SW 1271 (cell line): Measurements from ENCODE around the gene ARRDC5.
"Not testable (repeated sequence)": the region's sequence is repeated elsewhere in the genome, so short reads cannot be mapped to it uniquely, and the experiment has no call there.

Source experiments
- DNase-seq, 2 experiments: peaks; one replicate each; lab custom pipeline; 2025; lab: John Stamatoyannopoulos, UW

The ARRDC5 gene

DNA sequence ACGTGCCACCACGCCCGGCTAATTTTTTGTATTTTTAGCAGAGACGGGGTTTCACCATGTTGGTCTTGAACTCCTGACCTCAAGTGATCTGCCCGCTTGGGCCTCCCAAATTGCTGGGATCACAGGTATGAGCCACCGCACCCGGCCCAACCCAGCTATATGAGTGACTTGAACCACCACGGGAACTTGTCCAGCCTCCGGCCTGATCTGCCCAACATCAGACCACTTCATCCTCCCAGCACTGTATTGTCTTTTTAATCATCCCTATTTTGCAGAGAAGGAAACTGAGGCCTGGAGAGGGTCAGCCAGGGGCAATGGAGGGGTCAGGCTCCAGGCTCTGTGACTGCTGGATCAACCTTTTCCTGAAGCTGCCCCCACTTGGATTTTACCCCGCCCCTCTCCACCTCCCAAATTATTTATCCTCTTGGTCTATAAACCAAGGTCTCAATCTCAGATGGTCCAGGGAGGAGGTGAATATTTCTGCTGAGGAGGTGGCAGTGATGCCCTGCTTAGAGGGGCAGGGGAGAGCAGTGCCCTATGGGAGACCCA, 34.3 kb downstream of the ARRDC5 start:
- no peak for DNase-seq

DNA sequence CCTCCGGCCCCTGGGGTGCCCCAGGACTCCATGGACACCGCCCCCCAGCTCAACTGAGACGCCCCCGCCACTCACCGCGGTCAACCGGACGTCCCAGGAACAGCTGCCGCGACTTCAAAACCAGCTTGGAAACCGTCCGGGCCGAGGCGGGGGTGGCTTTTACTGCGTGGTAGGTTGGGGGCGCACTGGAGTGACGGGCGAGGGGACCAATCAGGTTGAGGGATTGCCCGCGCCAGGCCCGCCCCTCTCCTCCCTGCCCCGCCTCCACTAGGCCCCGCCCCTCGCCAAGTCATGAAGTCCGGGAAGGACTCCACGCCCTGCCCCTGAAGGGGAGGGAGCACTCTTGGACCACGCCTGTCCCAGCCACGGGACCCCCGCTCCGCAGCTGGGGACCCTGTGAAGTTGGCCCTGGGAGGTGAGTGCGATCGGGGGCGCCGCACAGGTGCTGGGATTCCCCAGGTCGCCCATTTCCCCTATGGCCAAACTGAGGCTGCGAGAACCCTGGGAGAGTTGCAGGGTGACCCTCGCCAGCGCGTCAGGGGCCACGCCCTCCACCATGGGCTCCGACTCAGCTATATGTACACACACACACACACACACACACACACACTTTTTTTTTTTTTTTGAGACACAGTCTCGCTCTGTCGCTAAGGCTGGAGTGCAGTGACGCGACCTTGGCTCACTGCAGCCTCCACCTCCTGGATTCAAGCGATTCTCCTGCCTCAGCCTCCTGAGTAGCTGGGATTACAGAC, 35.0 kb downstream of the ARRDC5 start, which contains the start of gene PLIN3:
Gene PLIN3, minus strand, starts transcription at position 134 of the 752 bp plus-strand sequence. CDS start 6,273 bp downstream, outside the sequence.
- peak; percentile 90 for DNase-seq

DNA sequence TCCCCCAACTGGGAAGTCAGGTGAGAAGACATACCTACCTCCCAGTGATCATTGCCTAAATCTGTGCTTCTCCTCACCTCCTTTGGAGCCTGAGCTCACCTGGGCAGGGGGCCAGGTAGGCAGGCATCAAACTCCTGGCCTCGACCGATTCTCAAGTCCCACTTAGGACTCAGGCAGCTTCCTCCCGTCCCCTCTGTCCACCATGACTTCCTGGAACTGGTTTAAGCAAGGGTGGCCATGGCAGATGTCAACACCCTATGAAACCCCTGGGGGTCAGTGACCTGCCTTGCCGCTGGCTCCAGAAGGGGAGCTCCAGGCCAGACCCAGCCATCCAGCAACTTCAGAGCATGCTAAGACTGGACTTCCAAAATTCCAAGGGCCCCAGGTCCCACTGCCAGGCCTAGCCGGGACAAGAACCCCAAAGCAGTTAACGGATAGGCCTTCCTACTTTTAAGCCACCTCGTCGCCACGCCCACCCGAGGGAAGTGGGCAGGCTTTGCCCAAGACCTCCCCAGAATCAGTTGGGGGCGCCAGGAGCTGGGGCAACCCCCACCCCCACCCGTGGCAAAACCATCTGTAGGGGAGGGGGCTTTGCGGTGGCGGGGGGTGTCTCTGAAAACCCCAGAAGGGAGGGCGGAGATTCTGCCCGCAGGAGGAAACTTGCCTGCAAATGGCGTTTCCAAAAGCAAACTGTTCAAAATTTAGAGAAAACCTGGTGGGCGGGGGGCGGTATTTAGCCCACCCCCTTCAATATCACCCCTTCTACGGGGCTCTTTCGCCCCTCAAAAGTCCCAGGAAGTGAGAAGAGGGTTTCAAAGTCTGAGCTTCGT, 35.9 kb downstream of the ARRDC5 start:
- DNase-seq = peak in 1 of 2 experiments; percentile 32

DNA sequence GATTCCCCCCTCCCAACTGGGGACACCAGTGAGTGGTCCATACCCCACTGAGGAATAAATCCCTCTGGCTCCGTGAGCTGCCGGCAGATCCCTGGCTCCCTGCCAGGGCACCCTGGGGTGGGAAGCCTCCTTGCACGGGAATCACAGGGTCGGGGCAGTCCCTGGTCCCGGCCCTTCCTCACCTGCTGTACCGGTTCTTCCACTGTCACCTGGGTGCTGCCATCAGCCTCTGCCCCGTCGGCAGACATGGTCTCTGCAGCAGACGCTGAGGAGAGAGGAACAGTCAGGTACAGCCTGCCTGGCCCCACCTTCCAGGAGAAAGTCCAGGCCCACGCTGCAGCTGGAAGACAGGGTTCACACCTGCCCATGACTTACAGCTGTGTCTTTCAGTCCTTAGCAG, 41.5 kb downstream of the ARRDC5 start:
- DNase-seq = no peak

DNA sequence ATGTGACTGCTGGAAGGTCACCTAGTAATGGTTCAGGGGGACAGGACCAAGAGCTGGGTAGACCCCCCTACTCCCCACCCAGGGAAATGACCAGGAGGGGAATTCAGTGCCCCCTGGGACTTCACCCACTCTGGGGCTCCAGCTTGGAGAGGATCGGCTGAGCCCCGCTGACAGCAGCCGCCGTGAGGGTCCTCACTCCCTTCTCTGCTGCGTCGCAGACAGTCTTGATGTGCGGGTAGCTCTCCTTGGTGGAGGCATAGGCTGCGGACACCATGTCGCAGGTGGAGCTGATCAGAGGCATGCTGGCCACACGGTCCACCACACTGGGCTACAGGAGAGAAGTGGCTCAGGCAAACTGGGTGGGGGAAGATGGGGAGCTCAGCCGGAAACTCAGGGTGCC, 43.0 kb downstream of the ARRDC5 start:
- DNase-seq = no peak

DNA sequence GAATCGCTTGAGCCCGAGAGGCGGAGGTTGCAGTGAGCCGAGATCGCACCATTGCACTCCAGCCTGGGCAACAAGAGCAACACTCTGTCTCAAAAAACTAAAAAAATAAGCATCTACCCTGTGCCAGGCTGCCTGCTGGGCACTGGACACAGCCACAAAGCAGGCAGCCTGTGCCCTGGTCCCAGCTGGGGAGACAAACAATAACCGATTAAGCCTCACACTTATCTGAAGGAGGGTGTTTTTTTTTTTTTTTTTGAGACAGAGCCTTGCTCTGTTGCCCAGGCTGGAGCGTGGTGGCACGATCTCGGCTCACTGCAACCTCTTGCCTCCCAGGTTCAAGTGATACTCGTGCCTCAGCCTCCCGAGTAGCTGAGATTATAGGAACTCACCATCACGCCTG, 46.2 kb downstream of the ARRDC5 start:
- not testable (repeated sequence) for DNase-seq

DNA sequence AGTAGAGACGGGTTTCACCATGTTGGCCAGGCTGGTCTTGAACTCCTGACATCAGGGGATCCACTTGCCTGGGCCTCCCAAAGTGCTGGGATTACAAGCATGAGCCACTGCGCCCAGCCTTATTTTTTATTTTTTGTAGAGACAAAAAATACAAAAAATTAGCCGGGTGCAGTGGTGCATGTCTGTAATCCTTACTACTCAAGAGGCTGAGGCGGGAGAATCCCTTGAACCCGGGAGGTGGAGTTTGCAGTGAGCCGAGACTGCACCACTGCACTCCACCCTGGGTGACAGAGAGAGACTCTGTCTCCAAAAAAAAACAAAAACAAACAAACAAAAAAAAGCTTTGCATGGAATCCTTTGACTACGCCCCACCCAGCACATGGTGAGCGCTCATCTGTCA, 49.2 kb downstream of the ARRDC5 start:
- not testable (repeated sequence) for DNase-seq

DNA sequence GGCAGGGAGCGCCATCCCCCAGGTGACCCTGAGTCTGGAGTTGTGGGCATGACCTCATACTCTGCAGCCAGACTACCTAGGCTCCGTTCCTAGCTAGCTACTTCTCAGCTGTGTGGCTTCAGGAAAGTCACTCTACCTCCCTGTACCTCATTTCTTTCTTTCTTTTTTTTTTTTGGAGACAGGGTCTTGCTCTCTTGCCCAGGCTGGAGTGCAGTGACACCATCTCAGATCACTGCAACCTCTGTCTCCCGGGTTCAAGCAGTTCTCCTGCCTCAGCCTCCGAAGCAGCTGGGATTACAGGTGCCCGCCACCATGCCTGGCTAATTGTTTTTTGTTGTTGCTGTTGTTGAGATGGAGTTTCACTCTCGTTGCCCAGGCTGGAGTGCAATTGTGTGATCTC, 50.2 kb downstream of the ARRDC5 start:
- no peak for DNase-seq

DNA sequence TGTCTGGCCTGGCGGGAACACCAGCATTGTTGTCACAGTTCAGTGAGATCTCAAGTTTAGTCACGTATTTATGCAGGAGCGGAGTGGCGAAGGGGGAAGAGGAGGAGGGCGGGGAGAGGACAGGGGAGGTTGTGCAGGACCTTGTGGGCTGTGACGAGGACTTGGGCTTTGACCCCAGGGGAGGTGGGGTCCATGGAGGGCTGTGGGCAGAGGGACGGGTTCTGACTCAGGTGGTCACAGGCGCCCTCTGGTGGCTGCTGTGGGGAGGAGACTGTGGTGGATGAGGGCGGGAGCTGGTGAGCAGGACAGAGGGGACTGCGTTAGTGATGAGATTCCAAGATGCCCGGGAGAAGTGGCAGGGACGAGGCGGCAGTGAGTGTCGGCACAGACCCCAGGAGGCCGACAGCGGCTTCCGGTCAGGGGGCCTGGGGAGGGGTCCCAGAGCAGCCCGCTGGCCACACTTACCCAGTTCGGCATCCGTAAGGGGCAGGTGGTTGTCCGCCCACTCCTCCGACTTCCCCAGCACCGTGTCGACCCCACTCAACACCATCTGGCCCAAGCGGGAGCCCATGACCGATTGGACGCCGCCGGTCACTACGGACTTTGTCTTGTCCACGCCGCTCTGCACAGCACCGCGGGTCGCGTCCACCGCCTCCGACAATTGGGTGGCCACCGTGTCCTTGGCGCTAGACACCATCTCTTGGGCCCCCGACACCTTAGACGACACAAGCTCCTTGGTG, 51.0 kb downstream of the ARRDC5 start:
- DNase-seq = peak in 1 of 2 experiments; percentile 32

DNA sequence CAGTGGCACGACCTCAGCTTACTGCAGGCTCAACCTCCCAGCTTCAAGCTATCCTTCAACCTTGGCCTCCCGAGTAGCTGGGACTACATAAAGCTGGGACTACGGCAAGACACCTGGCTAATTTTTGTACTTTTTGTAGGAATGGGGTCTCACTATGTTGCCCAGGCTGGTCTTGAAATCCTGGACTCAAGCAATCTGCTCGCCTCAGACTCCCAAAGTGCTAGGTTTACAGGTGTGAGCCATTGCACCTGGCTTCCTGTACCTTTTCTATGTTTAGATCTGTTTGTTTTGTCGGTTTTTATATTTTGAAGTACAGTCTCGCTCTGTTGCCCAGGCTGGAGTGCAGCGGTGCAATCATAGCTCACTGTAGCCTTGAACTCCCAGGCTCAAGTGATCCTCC, 53.7 kb downstream of the ARRDC5 start:
- DNase-seq = no peak

DNA sequence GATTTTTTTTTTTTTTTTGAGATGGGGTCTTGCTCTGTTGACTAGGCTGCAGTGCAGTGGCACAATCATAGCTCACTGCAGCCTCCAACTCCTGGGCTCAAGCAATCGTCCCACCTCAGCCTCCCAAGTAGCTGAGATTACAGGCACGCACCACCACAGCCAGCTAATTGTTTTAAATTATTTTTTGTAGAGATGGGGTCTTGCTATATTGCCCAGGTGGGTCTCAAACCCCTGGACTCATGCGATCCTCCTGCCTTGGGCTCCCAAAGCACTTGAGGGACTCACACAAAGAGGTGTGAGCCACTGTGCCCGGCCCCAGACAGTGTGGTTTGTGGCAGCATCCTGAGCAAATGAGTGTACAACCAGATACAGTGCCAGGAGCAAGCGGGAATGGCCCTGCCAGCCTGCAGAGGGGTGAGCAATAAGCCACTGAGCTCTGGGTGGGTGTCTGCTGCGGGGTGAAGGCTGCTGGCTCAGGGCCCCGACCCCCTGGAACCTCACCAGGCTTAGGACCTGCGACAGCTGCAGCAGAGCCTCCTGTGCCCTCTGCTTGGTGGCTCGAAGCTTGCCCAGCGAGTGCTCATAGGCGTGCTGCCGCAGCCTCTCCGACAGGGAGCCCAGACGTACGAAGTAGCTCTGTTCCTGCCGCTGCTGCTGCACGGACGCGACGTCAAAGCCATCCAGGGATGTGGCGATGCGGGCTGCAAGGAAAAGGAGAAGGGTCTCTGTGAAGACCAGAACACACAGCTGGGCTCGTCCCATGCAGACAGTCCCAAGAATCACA, 55.3 kb downstream of the ARRDC5 start:
- no peak for DNase-seq

DNA sequence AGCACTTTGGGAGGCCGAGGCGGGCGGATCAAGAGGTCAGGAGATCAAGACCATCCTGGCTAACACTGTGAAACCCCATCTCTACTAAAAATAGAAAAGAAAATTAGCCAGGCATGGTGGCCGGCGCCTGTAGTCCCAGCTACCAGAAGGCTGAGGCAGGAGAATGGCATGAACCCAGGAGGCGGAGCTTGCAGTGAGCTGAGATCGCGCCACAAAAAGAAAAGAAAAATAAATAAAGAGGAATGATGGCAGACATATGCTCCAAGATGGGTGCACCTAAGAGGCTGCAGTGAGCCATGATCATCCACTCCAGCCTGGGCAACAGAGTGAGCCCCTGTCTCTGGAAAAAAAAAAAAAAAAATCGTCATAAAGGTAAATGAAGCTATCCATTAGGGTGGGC, 56.7 kb downstream of the ARRDC5 start:
- DNase-seq = not testable (repeated sequence)

DNA sequence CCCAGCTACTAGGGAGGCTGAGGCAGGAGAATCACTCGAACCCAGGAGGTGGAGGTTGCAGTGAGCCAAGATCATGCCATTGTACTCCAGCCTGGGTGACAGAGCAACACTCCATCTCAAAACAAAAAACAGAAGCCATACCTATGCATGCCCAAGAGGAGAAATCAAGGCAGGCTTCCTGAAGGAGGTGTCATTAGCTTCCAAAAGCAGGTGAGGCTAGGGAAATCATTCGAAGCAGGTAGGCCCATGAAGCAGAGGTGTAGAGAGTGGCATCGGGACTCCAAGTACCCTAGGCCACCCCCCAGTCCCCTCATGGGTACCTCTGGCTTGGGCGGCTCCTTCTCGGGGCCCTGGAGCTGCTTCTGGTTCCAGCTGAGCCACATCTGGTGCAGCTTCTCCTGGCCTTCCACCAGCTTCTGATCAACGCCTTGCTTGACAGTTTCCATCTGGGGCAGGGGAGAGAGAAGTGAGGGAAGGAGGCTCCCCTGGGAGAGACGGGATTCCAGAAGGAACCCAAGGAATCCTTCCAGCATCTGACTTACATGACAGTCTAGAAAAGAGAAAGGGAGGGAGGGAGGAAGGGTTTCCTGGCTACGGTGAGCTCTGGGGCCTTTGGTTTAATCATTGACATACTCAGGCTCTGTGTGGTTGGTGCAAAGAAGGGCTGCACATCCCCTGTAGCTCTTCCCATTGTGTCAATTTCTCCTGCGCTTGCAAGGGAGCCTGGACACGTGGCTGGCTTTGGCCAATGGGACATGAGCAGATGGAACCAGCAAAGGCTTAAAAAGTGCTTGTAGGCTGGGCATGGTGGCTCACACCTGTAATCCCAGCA, 58.1 kb downstream of the ARRDC5 start:
- no peak for DNase-seq

DNA sequence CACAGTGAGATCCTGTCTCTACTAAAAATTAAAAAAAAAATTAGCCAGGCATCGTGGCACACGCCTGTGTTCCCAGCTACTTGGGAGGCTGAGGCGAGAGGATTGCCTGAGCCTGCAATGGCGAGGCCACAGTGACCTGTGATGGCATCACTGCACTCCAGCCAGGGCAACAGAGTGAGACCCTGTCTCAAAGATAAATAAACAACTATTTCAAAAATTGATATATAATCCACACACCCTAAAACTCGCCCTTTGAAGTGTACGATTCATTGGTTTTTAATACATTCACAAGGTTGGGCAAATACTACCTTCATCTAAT, 59.1 kb downstream of the ARRDC5 start:
- DNase-seq = no peak
